Gastroesophageal sphincter (tissue), 3 donors: ENCODE measurements around the gene PLPP7.

Source experiments
- CTCF ChIP-seq, 4 experiments: fragments of 200-600 bp in 2 of 4; fragments of 450-650 bp in 2 of 4; sonication (generic) in 1 of 4; IDR thresholded peaks; one replicate each; pipeline ENCODE4 v1.5.1; 2017 to 2019; ENCODE audit warnings: antibody characterized with exemption in 4 of 4, mild to moderate bottlenecking in 2 of 4, moderate library complexity in 2 of 4
- POLR2A ChIP-seq, 2 donors: fragments of 450-650 bp; IDR thresholded peaks; one replicate each; pipeline ENCODE4 v1.6.1; 2017; ENCODE audit warnings: antibody characterized with exemption in 2 of 2, mild to moderate bottlenecking in 2 of 2, moderate library complexity in 1 of 2

GRCh38 chr9:131312822-131313770 lies 23.6 kb downstream of the PLPP7 start:
- TF ChIP-seq POLR2A (IDR thresholded peaks at IDR 0.05) (no peak), CTCF (IDR thresholded peaks at IDR 0.05) (no peak)
